GM19452 (cell line): Measurements from ENCODE around the gene ATRAID.
"Not testable (repeated sequence)": the region's sequence is repeated elsewhere in the genome, so short reads cannot be mapped to it uniquely, and the experiment has no call there.

ENCODE experiments used
- ATAC-seq: cut with Tn5 transposase; IDR thresholded peaks from one replicate; pipeline ENCODE4 v1.9.1; 2021; ENCODE audit not compliant: unreplicated experiment

ATRAID gene

GRCh38 chr2:27194538-27195354 lies 17.1 kb upstream of the ATRAID start:
- ATAC-seq = no peak

GRCh38 chr2:27195799-27196198 lies 16.0 kb upstream of the ATRAID start:
- ATAC-seq = not testable (repeated sequence)

- not testable (repeated sequence) for ATAC-seq
Observed at GRCh38 chr2:27198068-27198467, 13.8 kb upstream of the ATRAID start.

GRCh38 chr2:27198627-27199026 lies 13.2 kb upstream of the ATRAID start:
- no peak for ATAC-seq

- ATAC-seq = no peak
Observed at GRCh38 chr2:27199241-27199640, 12.6 kb upstream of the ATRAID start.

- ATAC-seq = no peak
Observed at GRCh38 chr2:27201675-27202074, 10.2 kb upstream of the ATRAID start.

GRCh38 chr2:27202854-27203253 lies 9.0 kb upstream of the ATRAID start:
- no peak for ATAC-seq

- no peak for ATAC-seq
Observed at GRCh38 chr2:27203741-27204140, 8.1 kb upstream of the ATRAID start.

GRCh38 chr2:27204566-27204965 lies 7.3 kb upstream of the ATRAID start:
- no peak for ATAC-seq

GRCh38 chr2:27205206-27205605 lies 6.6 kb upstream of the ATRAID start:
- ATAC-seq = no peak

- no peak for ATAC-seq
Observed at GRCh38 chr2:27206346-27206745, 5.5 kb upstream of the ATRAID start.

- no peak for ATAC-seq
Observed at GRCh38 chr2:27208486-27209050, 3.3 kb upstream of the ATRAID start.

- no peak for ATAC-seq
Observed at GRCh38 chr2:27209621-27210401, 2.0 kb upstream of the ATRAID start.

- peak; percentile 3 for ATAC-seq
Observed at GRCh38 chr2:27211241-27211942, 449 bp upstream of the ATRAID start.

GRCh38 chr2:27212626-27213471 lies 1.0 kb downstream of the ATRAID start:
- ATAC-seq = peak; percentile 14

- ATAC-seq = no peak
Observed at GRCh38 chr2:27214941-27215340, 3.1 kb downstream of the ATRAID start.

- no peak for ATAC-seq
Observed at GRCh38 chr2:27216416-27217137, 4.7 kb downstream of the ATRAID start.

- ATAC-seq = peak; percentile 67
Observed at GRCh38 chr2:27217173-27218121, 5.6 kb downstream of the ATRAID start, which contains the start of gene CAD. Gene CAD, plus strand, starts transcription at chr2:27217369. Its CDS starts 183 bp downstream, at chr2:27217552.
